GM23338 (cell line): ENCODE data around the gene SULF2. TPM values are rescaled to one million over a fixed set of nuclear protein-coding genes. Genes with fewer than 3 reads are reported as not detected.

Source experiments
- ATAC-seq: fragments of 200-7000 bp; cut with Tn5 transposase; 3 replicates; pipeline ENCODE4 v1.9.1; 2020
- DNase-seq: peaks from one replicate; pipeline ENCODE4 v3.0.0-alpha.2; 2015; ENCODE audit warnings: low spot score
- H2AFZ ChIP-seq: fragments of 200-600 bp; sonication (generic); 2 replicates; pipeline ENCODE4 v1.8.0; 2016; ENCODE audit warnings: antibody characterized with exemption, mild to moderate bottlenecking, moderate library complexity
- H3F3A ChIP-seq: fragments of 200-600 bp; sonication (generic); replicated peaks from 2 replicates; pipeline ENCODE4 v1.8.0; 2017; ENCODE audit warnings: antibody characterized with exemption, mixed run types, low read depth
- H3K27ac ChIP-seq: fragments of 200-600 bp; sonication (generic); 2 replicates; pipeline ENCODE4 v1.6.1; 2016; ENCODE audit warnings: low read depth
- H3K27me3 ChIP-seq: fragments of 200-600 bp; sonication (generic); 2 replicates; pipeline ENCODE4 v1.8.0; 2016; ENCODE audit warnings: mild to moderate bottlenecking, mixed run types, moderate library complexity; ENCODE audit not compliant: insufficient read depth
- H3K36me3 ChIP-seq: fragments of 200-600 bp; sonication (generic); 2 replicates; pipeline ENCODE4 v1.8.0; 2016; ENCODE audit warnings: mild to moderate bottlenecking; ENCODE audit not compliant: insufficient read depth
- H3K4me1 ChIP-seq: fragments of 200-600 bp; sonication (generic); 2 replicates; pipeline ENCODE4 v1.8.0; 2016; ENCODE audit warnings: mild to moderate bottlenecking, moderate library complexity; ENCODE audit not compliant: insufficient read depth
- H3K4me2 ChIP-seq: fragments of 200-600 bp; sonication (generic); 2 replicates; pipeline ENCODE4 v1.7.1; 2017; ENCODE audit warnings: mixed run types
- H3K4me3 ChIP-seq: fragments of 200-600 bp; sonication (generic); 2 replicates; pipeline ENCODE4 v1.6.1; 2016; ENCODE audit warnings: mixed run types
- H3K79me2 ChIP-seq: fragments of 200-600 bp; sonication (generic); replicated peaks from 2 replicates; pipeline ENCODE4 v1.8.0; 2017; ENCODE audit warnings: mild to moderate bottlenecking; ENCODE audit not compliant: insufficient read depth
- H3K9me2 ChIP-seq: fragments of 200-600 bp; sonication (generic); 2 replicates; pipeline ENCODE4 v1.8.0; 2017; ENCODE audit not compliant: insufficient read depth
- H4K20me1 ChIP-seq: fragments of 200-600 bp; sonication (generic); replicated peaks from 2 replicates; pipeline ENCODE4 v1.8.0; 2017; ENCODE audit warnings: mild to moderate bottlenecking; ENCODE audit not compliant: insufficient read depth
- H3K27ac Mint-ChIP-seq: 2 replicates; pipeline ENCODE4 v1.8.0; 2020; ENCODE audit warnings: inconsistent platforms, mild to moderate bottlenecking, moderate library complexity, mixed read lengths
- H3K27me3 Mint-ChIP-seq: 3 replicates; pipeline ENCODE4 v1.8.0; 2022; ENCODE audit warnings: low read depth, mild to moderate bottlenecking, moderate library complexity, mixed read lengths, inconsistent platforms; ENCODE audit not compliant: insufficient read depth, poor library complexity
- H3K36me3 Mint-ChIP-seq: 3 replicates; pipeline ENCODE4 v1.8.0; 2021; ENCODE audit warnings: low read depth, mild to moderate bottlenecking, inconsistent platforms, moderate library complexity, mixed read lengths
- H3K4me1 Mint-ChIP-seq: 3 replicates; pipeline ENCODE4 v1.8.0; 2020; ENCODE audit warnings: mild to moderate bottlenecking, inconsistent platforms, mixed read lengths
- H3K4me3 Mint-ChIP-seq: 3 replicates; pipeline ENCODE4 v1.8.0; 2021; ENCODE audit warnings: moderate library complexity, mild to moderate bottlenecking, inconsistent platforms, mixed read lengths
- H3K9me3 Mint-ChIP-seq: 3 replicates; pipeline ENCODE4 v1.8.0; 2020; ENCODE audit warnings: moderate library complexity, mild to moderate bottlenecking, inconsistent platforms, mixed read lengths
- CREB1 ChIP-seq: fragments of 250-450 bp; sonication (Bioruptor Pico); IDR thresholded peaks from 2 replicates; pipeline ENCODE4 v1.5.0; 2020; ENCODE audit warnings: low read depth, mild to moderate bottlenecking, moderate library complexity
- EZH2 ChIP-seq: fragments of 200-600 bp; sonication (generic); IDR thresholded peaks from one replicate; pipeline ENCODE4 v1.8.0; 2017; ENCODE audit warnings: antibody characterized with exemption, mild to moderate bottlenecking, low read depth; ENCODE audit not compliant: unreplicated experiment
- EZH2phosphoT487 ChIP-seq: fragments of 200-600 bp; sonication (generic); IDR thresholded peaks from one replicate; pipeline ENCODE4 v1.8.1; 2018; ENCODE audit warnings: antibody characterized with exemption; ENCODE audit not compliant: unreplicated experiment
- JUNB ChIP-seq: IDR thresholded peaks from one replicate; pipeline ENCODE4 v1.6.1; 2016; ENCODE audit warnings: antibody characterized with exemption; ENCODE audit not compliant: unreplicated experiment
- NANOG ChIP-seq: IDR thresholded peaks from 2 replicates; pipeline ENCODE4 v1.6.1; 2016; ENCODE audit warnings: antibody characterized with exemption, borderline replicate concordance
- POLR2AphosphoS5 ChIP-seq: IDR thresholded peaks from 2 replicates; pipeline ENCODE4 v1.6.1; 2016; ENCODE audit warnings: antibody characterized with exemption, low read depth
- REST ChIP-seq: IDR thresholded peaks from one replicate; pipeline ENCODE4 v1.6.1; 2018; ENCODE audit warnings: antibody characterized with exemption; ENCODE audit not compliant: unreplicated experiment
- STAT1 ChIP-seq: IDR thresholded peaks from one replicate; pipeline ENCODE4 v1.6.1; 2016; ENCODE audit warnings: antibody characterized with exemption; ENCODE audit not compliant: unreplicated experiment
- ZNF114 ChIP-seq: fragments of 250-450 bp; sonication (Bioruptor Pico); IDR thresholded peaks from 2 replicates; pipeline ENCODE4 v1.5.0; 2020; ENCODE audit warnings: mild to moderate bottlenecking, moderate library complexity
- ZNF462 ChIP-seq: fragments of 250-450 bp; sonication (Bioruptor Pico); IDR thresholded peaks from 2 replicates; pipeline ENCODE4 v1.5.0; 2020; ENCODE audit warnings: mild to moderate bottlenecking, moderate library complexity
- polyA plus RNA-seq: library from polyadenylated mRNA; unstranded; fragments of >200 nt; fragmentation: Nextera tagmentation; extraction: Ambion mirVana; gene quantifications from 2 replicates; pipeline ENCODE4 v1.2.1, GENCODE V29; 2016
- total RNA-seq: library from RNA; depleted of rRNA; stranded (reverse); fragments of >200 nt; shearing (Covaris generic); gene quantifications from 2 replicates; pipeline ENCODE4 v1.2.3, GENCODE V29; 2014
- TF ChIP-seq, protein P1 (sequence below): IDR thresholded peaks from 2 replicates; pipeline ENCODE4 v1.6.1; 2016; ENCODE audit warnings: antibody characterized with exemption

SULF2 gene
- total and polyA plus RNA-seq, 2 experiments from 2014 or later, result 9.5 to 20.7 TPM

DNA sequence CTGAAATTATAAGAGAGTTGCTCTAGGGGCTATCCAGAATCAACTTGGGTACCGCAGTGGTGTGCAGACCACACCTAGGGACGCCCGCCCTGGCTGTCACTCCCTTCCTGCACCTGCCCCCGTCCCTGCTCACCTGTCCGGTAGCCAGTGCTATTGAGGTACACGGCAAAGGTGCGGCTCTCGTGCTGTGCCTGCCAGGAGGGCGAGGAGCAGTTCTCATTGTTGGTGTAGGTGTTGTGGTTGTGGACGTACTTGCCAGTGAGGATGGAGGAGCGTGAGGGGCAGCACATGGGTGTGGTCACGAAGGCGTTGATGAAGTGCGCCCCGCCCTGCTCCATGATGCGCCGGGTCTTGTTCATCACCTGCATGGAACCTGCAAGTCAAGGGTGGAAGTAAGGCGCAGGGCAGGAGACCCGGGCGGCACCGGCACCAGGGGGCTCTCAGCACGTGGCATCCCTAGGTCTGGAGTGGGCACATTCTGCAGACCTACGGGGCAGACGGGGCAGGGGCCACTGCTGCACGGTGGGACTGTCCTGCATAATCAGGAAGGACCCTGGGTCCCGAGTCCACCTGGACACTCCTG, 48.6 kb downstream of the SULF2 start (continued):
- no peak for TF ChIP-seq REST
- no peak for TF ChIP-seq JUNB
- no peak for TF ChIP-seq NANOG
- TF ChIP-seq POLR2AphosphoS5, result no peak
- no peak for TF ChIP-seq EZH2phosphoT487
- no peak for TF ChIP-seq STAT1
- no peak for TF ChIP-seq CREB1 (CRISPR knock-in tag)

- Histone ChIP-seq H2AFZ (no peak overlapping the region), H3K27ac (no peak overlapping the region), H3K79me2 (no peaks in the 10 kb centered on the region), H3K4me1 (no peaks in the 10 kb centered on the region), H3K4me3 (no peak overlapping the region), H3K9me2 (no peaks in the 10 kb centered on the region), H3F3A (no peaks in the 10 kb centered on the region), H3K27me3 (no peaks in the 10 kb centered on the region), H3K36me3 (no peaks in the 10 kb centered on the region), H3K4me2 (no peak overlapping the region), H4K20me1 (no peaks in the 10 kb centered on the region)
- H3K4me1 Mint-ChIP-seq, result no peaks in the 10 kb centered on the region; the same call in 2 of the 3 replicates
- H3K9me3 Mint-ChIP-seq, result no peaks in the 10 kb centered on the region
- no peak overlapping the region for H3K27ac Mint-ChIP-seq
- peaks cover 5% of the 10 kb centered on the region for H3K27me3 Mint-ChIP-seq
- no peak for ATAC-seq
- no peak for DNase-seq
- H3K4me3 Mint-ChIP-seq, result no peak overlapping the region
- no peaks in the 10 kb centered on the region for H3K36me3 Mint-ChIP-seq
- no peak for TF ChIP-seq EZH2
- no peak for TF ChIP-seq ZNF462 (CRISPR knock-in tag)
- no peak for TF ChIP-seq EZH2phosphoT487
- TF ChIP-seq, protein P1, sequence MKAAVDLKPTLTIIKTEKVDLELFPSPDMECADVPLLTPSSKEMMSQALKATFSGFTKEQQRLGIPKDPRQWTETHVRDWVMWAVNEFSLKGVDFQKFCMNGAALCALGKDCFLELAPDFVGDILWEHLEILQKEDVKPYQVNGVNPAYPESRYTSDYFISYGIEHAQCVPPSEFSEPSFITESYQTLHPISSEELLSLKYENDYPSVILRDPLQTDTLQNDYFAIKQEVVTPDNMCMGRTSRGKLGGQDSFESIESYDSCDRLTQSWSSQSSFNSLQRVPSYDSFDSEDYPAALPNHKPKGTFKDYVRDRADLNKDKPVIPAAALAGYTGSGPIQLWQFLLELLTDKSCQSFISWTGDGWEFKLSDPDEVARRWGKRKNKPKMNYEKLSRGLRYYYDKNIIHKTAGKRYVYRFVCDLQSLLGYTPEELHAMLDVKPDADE, result no peak
- TF ChIP-seq ZNF114 (CRISPR knock-in tag), result no peak
These were observed 49.6 kb downstream of the SULF2 start for GRCh38 chr20:47735412-47736400.
